SK-N-SH treated with all-trans-retinoic acid at 6 μM for 48 hours (cell line): ENCODE data around the gene LIN52.
"Not testable (repeated sequence)": the region's sequence is repeated elsewhere in the genome, so short reads cannot be mapped to it uniquely, and the experiment has no call there.

Source experiments
- ATAC-seq: fragments of 200-7000 bp; cut with Tn5 transposase; 3 replicates; pipeline ENCODE4 v1.9.1; 2020; ENCODE audit warnings: mild to moderate bottlenecking, moderate library complexity
- ARNTL ChIP-seq: fragments of 450-650 bp; formaldehyde crosslinking; IDR thresholded peaks from 2 replicates; pipeline ENCODE4 v1.5.0; 2020; ENCODE audit warnings: low read depth, mild to moderate bottlenecking, moderate library complexity, borderline replicate concordance
- BACH2 ChIP-seq: fragments of 250-450 bp; sonication (Bioruptor Pico); IDR thresholded peaks from 2 replicates; pipeline ENCODE4 v1.9.0; 2021; ENCODE audit warnings: mild to moderate bottlenecking, borderline replicate concordance
- CSDC2 ChIP-seq: fragments of 250-450 bp; sonication (Bioruptor Pico); IDR thresholded peaks from 2 replicates; pipeline ENCODE4 v1.5.0; 2020; ENCODE audit warnings: mild to moderate bottlenecking, moderate library complexity
- ESRRG ChIP-seq: fragments of 250-450 bp; sonication (Bioruptor Pico); IDR thresholded peaks from 2 replicates; pipeline ENCODE4 v1.6.1; 2021; ENCODE audit warnings: mild to moderate bottlenecking
- GLIS3 ChIP-seq: fragments of 250-450 bp; sonication (Bioruptor Pico); IDR thresholded peaks from 2 replicates; pipeline ENCODE4 v1.5.0; 2020; ENCODE audit warnings: mild to moderate bottlenecking, moderate library complexity
- ISL1 ChIP-seq: fragments of 250-450 bp; sonication (Bioruptor Pico); IDR thresholded peaks from 2 replicates; pipeline ENCODE4 v2.1.2; 2022; ENCODE audit warnings: mild to moderate bottlenecking, moderate library complexity
- OSR1 ChIP-seq: fragments of 250-450 bp; sonication (Bioruptor Pico); IDR thresholded peaks from 2 replicates; pipeline ENCODE4 v1.8.0; 2022; ENCODE audit warnings: moderate library complexity, mild to moderate bottlenecking, inconsistent platforms
- PPARA ChIP-seq: fragments of 250-450 bp; sonication (Bioruptor Pico); IDR thresholded peaks from 2 replicates; pipeline ENCODE4 v1.5.0; 2020; ENCODE audit warnings: mild to moderate bottlenecking, borderline replicate concordance
- RARB ChIP-seq: fragments of 250-450 bp; sonication (Bioruptor Pico); IDR thresholded peaks from 2 replicates; pipeline ENCODE4 v1.8.0; 2021; ENCODE audit warnings: mild to moderate bottlenecking, moderate library complexity
- SNAI2 ChIP-seq: fragments of 250-450 bp; sonication (Bioruptor Pico); IDR thresholded peaks from 2 replicates; pipeline ENCODE4 v1.5.0; 2020; ENCODE audit warnings: mild to moderate bottlenecking, moderate library complexity
- TOX ChIP-seq: fragments of 250-450 bp; sonication (Bioruptor Pico); IDR thresholded peaks from 2 replicates; pipeline ENCODE4 v1.8.0; 2021; ENCODE audit warnings: mild to moderate bottlenecking, moderate library complexity, borderline replicate concordance
- ZC3H10 ChIP-seq: fragments of 250-450 bp; sonication (Bioruptor Pico); IDR thresholded peaks from 2 replicates; pipeline ENCODE4 v1.5.1; 2021; ENCODE audit warnings: mild to moderate bottlenecking, moderate library complexity
- ZFP30 ChIP-seq: fragments of 450-650 bp; formaldehyde crosslinking; IDR thresholded peaks from 2 replicates; pipeline ENCODE4 v1.5.0; 2022; ENCODE audit warnings: mild to moderate bottlenecking, moderate library complexity
- ZNF565 ChIP-seq: fragments of 450-650 bp; formaldehyde crosslinking; conservative IDR thresholded peaks from 2 replicates; pipeline ENCODE4 v1.5.0; 2020; ENCODE audit warnings: low read depth, mild to moderate bottlenecking, moderate library complexity
- ZNF70 ChIP-seq: fragments of 450-650 bp; formaldehyde crosslinking; IDR thresholded peaks from 2 replicates; pipeline ENCODE4 v1.5.0; 2020; ENCODE audit warnings: mild to moderate bottlenecking, moderate library complexity
- ZNF8 ChIP-seq: fragments of 450-650 bp; formaldehyde crosslinking; IDR thresholded peaks from 2 replicates; pipeline ENCODE4 v1.5.0; 2020; ENCODE audit warnings: mild to moderate bottlenecking, moderate library complexity
- TF ChIP-seq, protein P1 (sequence below): fragments of 250-450 bp; sonication (Bioruptor Pico); IDR thresholded peaks from 2 replicates; pipeline ENCODE4 v1.8.0; 2021; ENCODE audit warnings: low read depth, mild to moderate bottlenecking, moderate library complexity, borderline replicate concordance
- TF ChIP-seq, protein P2 (sequence below): fragments of 250-450 bp; sonication (Bioruptor Pico); IDR thresholded peaks from 2 replicates; pipeline ENCODE4 v1.8.0; 2020; ENCODE audit warnings: mild to moderate bottlenecking, moderate library complexity, borderline replicate concordance
- TF ChIP-seq, protein P3 (sequence below): fragments of 250-450 bp; sonication (Bioruptor Pico); IDR thresholded peaks from 2 replicates; pipeline ENCODE4 v1.5.0; 2020; ENCODE audit warnings: mild to moderate bottlenecking, moderate library complexity
- TF ChIP-seq, protein P4 (sequence below): fragments of 250-450 bp; sonication (Bioruptor Pico); IDR thresholded peaks from 2 replicates; pipeline ENCODE4 v1.5.1; 2021; ENCODE audit warnings: mild to moderate bottlenecking, moderate library complexity

The LIN52 gene

DNA sequence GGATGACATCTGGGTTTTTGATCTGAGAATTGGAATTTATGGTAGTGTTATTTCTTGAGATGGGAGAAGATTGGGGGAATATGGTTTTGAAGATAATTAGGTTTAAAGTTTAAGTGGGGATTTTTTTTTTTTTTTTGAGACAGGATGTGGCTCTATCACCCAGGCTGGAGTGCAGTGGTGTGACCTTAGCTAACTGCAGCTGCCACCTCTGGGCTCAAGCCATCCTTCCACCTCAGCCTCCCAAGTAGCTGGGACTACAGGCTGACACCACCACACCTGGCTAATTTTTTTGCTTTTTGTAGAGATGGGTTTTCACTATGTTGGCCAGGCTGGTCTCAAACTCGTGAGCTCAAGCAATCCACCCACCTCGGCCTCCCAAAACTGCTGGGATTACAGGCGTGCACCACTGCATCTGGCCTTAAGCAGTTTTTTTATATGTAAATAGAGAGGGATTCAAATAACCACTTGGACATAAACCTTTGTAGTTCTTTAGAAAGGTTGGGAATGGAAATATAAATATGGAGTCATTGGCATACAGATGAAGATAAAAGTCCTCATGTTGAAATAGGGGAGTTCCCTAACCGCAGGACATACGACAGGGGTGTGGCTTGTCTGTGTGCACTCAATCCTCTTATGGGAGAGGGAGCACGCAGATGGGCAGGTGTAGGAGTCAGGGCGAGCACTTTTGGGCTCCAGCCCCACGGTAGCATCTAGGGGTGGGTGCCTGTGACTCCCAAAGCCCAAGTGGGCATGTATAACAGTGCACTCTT lies 4.7 kb downstream of the LIN52 start:
- TF ChIP-seq OSR1, result no peak
- no peak for TF ChIP-seq ZNF565
- TF ChIP-seq ISL1 (CRISPR knock-in tag), result no peak
- no peak for TF ChIP-seq ZNF70
- TF ChIP-seq CSDC2 (CRISPR knock-in tag), result no peak
- TF ChIP-seq GLIS3 (CRISPR knock-in tag), result no peak
- no peak for TF ChIP-seq PPARA (CRISPR knock-in tag)
- no peak for TF ChIP-seq ZFP30
- TF ChIP-seq, protein P1, sequence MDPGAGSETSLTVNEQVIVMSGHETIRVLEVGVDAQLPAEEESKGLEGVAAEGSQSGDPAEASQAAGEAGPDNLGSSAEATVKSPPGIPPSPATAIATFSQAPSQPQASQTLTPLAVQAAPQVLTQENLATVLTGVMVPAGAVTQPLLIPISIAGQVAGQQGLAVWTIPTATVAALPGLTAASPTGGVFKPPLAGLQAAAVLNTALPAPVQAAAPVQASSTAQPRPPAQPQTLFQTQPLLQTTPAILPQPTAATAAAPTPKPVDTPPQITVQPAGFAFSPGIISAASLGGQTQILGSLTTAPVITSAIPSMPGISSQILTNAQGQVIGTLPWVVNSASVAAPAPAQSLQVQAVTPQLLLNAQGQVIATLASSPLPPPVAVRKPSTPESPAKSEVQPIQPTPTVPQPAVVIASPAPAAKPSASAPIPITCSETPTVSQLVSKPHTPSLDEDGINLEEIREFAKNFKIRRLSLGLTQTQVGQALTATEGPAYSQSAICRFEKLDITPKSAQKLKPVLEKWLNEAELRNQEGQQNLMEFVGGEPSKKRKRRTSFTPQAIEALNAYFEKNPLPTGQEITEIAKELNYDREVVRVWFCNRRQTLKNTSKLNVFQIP (CRISPR knock-in tag), result no peak
- TF ChIP-seq SNAI2 (CRISPR knock-in tag), result no peak
- no peak for TF ChIP-seq TOX (CRISPR knock-in tag)
- TF ChIP-seq, protein P2, sequence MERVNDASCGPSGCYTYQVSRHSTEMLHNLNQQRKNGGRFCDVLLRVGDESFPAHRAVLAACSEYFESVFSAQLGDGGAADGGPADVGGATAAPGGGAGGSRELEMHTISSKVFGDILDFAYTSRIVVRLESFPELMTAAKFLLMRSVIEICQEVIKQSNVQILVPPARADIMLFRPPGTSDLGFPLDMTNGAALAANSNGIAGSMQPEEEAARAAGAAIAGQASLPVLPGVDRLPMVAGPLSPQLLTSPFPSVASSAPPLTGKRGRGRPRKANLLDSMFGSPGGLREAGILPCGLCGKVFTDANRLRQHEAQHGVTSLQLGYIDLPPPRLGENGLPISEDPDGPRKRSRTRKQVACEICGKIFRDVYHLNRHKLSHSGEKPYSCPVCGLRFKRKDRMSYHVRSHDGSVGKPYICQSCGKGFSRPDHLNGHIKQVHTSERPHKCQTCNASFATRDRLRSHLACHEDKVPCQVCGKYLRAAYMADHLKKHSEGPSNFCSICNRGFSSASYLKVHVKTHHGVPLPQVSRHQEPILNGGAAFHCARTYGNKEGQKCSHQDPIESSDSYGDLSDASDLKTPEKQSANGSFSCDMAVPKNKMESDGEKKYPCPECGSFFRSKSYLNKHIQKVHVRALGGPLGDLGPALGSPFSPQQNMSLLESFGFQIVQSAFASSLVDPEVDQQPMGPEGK (CRISPR knock-in tag), result no peak
- no peak for TF ChIP-seq ZC3H10 (CRISPR knock-in tag)
- TF ChIP-seq, protein P3, sequence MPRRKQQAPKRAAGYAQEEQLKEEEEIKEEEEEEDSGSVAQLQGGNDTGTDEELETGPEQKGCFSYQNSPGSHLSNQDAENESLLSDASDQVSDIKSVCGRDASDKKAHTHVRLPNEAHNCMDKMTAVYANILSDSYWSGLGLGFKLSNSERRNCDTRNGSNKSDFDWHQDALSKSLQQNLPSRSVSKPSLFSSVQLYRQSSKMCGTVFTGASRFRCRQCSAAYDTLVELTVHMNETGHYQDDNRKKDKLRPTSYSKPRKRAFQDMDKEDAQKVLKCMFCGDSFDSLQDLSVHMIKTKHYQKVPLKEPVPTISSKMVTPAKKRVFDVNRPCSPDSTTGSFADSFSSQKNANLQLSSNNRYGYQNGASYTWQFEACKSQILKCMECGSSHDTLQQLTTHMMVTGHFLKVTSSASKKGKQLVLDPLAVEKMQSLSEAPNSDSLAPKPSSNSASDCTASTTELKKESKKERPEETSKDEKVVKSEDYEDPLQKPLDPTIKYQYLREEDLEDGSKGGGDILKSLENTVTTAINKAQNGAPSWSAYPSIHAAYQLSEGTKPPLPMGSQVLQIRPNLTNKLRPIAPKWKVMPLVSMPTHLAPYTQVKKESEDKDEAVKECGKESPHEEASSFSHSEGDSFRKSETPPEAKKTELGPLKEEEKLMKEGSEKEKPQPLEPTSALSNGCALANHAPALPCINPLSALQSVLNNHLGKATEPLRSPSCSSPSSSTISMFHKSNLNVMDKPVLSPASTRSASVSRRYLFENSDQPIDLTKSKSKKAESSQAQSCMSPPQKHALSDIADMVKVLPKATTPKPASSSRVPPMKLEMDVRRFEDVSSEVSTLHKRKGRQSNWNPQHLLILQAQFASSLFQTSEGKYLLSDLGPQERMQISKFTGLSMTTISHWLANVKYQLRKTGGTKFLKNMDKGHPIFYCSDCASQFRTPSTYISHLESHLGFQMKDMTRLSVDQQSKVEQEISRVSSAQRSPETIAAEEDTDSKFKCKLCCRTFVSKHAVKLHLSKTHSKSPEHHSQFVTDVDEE (CRISPR knock-in tag), result no peak
- TF ChIP-seq, protein P4, sequence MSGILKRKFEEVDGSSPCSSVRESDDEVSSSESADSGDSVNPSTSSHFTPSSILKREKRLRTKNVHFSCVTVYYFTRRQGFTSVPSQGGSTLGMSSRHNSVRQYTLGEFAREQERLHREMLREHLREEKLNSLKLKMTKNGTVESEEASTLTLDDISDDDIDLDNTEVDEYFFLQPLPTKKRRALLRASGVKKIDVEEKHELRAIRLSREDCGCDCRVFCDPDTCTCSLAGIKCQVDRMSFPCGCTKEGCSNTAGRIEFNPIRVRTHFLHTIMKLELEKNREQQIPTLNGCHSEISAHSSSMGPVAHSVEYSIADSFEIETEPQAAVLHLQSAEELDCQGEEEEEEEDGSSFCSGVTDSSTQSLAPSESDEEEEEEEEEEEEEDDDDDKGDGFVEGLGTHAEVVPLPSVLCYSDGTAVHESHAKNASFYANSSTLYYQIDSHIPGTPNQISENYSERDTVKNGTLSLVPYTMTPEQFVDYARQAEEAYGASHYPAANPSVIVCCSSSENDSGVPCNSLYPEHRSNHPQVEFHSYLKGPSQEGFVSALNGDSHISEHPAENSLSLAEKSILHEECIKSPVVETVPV, result no peak
- no peak for TF ChIP-seq ARNTL (CRISPR knock-in tag)
- ATAC-seq, result no peak

DNA sequence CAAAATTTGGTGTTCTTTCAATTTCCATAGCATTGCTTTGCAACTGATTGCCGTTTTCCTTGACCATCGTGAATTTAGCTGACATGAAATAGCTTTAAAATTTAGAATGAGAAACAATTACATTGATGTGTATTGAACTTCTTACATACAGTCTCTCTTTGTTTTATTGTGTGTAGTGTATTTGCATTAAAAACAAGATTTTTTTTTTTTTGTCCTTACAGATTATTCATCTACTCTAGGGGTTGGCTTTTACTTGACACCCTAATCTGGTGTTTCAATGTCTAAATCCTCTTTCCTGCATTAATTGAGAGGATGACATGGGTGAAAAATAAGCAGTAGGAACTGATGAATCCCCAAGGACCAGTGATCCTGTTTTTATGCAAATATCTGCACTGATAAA lies 20.6 kb downstream of the LIN52 start:
- TF ChIP-seq BACH2 (CRISPR knock-in tag) (no peak), ZNF8 (CRISPR knock-in tag) (no peak), TOX (CRISPR knock-in tag) (no peak)
- no peak for ATAC-seq

DNA sequence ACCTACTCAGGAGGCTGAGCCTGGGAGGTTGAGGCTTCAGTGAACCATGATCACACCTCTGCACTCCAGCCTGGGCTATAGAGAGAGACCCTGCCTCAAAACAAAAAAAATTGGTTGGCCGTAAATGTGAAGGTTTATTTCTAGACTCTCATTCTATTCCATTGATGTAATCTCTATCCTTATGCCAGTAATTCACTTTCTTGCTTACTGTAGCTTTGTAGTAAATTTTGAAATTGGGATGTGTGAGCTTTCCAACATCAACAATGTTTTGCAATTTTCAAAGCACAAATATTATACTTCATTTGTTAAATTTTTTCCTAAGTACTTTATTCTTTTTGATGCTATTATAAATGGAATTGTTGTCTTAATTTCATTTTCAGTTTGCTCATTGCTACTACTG lies 24.6 kb downstream of the LIN52 start:
- ATAC-seq, result no peak
- TF ChIP-seq PPARA (CRISPR knock-in tag), result no peak
- TF ChIP-seq GLIS3 (CRISPR knock-in tag), result no peak
- no peak for TF ChIP-seq OSR1
- no peak for TF ChIP-seq CSDC2 (CRISPR knock-in tag)
- no peak for TF ChIP-seq ESRRG (CRISPR knock-in tag)
- TF ChIP-seq, protein P4, result no peak
- TF ChIP-seq, protein P1 (CRISPR knock-in tag), result no peak
- no peak for TF ChIP-seq RARB (CRISPR knock-in tag)
- TF ChIP-seq ARNTL (CRISPR knock-in tag), result no peak

DNA sequence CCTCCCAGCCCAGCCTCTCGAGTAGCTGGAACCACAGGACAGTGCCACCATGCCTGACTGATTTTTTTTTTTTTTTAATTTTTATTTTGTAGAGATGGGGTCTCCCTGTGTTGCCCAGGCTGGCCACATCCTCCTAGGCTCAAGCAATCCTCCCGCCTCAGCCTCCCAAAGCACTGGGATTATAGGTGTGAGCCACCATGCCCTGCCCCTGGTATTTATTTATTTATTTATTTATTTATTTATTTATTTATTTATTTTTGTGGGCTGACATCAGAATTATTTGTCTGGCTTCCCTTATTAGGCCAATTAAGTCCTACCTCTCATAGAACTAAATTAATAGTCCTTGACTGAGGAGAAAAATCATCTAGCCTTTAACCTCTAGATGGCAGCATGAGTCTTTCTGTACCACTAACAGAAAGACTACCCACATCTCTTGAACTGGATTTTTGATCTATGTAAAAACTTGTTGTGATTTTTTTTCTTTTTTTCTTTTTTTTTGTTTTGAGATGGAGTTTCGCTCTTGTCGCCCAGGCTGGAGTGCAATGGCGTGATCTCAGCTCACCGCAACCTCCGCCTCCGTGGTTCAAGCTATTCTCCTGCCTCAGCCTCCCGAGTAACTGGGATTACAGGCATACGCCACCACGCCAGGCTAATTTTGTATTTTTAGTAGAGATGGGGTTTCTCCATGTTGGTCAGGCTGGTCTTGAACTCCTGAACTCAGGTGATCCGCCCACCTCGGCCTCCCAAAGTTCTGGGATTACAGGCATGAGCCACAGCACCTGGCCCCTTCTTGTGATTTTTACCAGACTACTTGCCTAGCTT lies 26.9 kb downstream of the LIN52 start:
- peak; percentile 93 for ATAC-seq

DNA sequence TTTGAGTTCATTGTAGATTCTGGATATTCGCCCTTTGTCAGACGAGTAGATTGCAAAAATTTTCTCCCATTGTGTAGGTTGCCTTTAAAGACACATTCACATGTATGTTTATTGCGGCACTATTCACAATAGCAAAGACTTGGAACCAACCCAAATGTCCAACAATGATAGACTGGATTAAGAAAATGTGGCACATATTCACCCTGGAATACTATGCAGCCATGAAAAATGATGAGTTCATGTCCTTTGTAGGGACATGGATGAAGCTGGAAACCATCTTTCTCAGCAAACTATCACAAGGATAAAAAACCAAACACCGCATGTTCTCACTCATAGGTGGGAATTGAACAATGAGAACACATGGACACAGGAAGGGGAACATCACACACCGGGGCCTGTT lies 40.7 kb downstream of the LIN52 start:
- ATAC-seq, result not testable (repeated sequence)
